ENCODE data around the gene RHAG.
"Not testable (repeated sequence)": the region's sequence is repeated elsewhere in the genome, so short reads cannot be mapped to it uniquely, and the experiment has no call there.

The RHAG gene

DNA sequence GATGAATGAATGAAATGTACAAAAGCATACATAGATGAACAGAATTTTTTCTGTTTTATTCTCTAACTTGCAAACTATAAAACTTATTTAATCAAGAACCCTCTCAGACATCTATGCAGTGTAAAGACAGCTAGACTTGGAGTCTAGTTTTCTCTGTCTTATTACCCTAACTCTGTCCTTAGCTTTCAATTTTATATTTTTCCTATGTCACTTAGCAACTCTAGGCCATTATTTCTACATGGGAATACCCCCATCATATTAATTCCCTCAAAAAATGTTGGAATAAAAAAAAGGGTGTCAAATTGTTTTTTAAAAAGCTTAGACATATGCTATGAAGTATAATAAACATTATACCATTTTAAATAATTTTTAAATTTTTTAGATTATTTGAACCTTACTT lies 1.2 kb downstream of the RHAG start:
- FAIRE-seq = peak; percentile 74

DNA sequence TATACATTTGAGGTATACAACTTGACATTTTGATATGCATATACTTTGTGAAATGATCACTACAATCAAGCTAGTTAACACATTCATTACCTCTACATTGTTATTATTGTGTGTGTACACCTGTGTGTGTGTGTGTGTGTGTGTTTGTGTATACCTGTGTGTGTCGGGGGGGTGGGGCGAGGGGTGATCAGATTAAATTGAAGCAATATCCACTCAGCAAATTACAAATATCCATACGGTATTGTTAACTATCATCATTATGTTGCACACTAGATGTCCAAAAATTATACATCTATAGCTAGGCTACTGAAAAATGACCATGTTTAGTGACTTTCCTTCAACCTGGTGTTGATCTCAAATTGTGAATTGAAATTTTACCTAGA lies 1.8 kb downstream of the RHAG start:
- FAIRE-seq = no peak

DNA sequence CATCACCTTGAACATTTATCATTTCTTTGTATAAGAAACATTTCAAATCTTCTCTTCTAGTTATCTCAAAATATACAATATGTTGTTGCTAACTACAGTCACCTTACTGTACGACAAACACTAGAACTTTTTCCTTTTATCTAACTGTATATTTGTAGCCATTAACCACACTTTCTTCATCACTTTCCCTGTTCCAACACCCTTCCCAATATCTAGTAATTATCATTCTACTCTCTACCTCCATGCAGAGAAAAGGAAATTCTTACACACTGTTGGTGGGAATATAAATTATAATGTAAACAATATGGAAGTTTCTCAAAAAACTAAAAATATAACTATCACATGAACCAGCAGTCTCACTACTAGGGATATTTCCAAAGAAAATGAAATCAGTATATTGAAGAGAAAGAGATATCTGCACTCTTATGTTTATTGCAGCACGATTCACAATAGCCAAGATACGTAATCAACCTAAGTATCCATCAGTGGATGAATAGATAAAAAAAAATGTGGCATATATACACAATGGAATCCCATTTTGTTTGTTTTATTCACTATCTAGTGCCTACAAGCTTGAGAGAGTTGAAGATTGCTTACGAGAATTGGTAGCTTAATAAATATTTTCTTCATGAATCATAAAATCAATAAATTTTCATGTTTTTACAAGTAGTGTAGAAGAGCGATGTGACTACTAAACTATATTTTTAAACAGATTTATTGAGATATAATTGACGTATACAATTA lies 2.4 kb downstream of the RHAG start:
- peak; percentile 53 for FAIRE-seq

GRCh38 chr6:49633541-49633940 lies 3.1 kb downstream of the RHAG start:
- FAIRE-seq = no peak

- FAIRE-seq = no peak
These were observed 3.9 kb downstream of the RHAG start for GRCh38 chr6:49632727-49633126.

GRCh38 chr6:49629485-49630088 lies 7.1 kb downstream of the RHAG start:
- not testable (repeated sequence) for FAIRE-seq

- FAIRE-seq = no peak
These were observed 9.8 kb downstream of the RHAG start for GRCh38 chr6:49626811-49627210.

DNA sequence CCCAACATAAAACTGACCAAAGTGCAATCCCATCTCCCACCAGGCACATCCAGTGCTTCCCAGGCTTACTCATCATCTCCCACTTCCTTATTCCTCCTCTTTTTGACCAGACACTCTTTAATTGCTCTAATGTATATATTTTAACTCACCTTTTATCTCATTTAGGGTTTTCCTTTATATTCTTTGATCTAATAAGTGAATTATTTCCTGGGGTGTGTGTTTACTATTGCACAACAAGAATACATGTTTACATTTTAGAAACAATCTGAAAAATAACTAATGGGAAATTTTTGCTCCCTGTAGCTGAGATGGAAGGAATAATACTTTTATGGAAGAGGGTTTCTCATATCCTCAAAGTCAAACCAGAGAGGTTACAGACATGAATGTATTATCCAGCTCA lies 18.4 kb downstream of the RHAG start:
- no peak for FAIRE-seq

DNA sequence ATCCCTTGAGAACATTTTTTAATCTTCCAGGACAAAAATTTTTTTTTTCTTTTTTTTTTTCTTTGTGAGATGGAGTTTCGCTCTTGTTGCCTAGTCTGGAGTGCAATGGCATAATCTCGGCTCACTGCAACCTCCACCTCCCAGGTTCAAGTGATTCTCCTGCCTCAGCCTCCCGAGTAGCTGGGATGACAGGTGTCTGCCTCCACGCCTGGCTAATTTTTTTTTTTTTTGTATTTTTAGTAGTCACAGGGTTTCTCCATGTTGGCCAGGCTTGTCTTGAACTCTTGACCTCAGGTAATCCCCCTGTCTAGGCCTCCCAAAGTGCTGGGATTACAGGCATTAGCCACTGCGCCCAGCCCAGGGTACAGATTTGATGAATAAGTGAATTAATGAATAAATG lies 22.5 kb downstream of the RHAG start:
- FAIRE-seq = not testable (repeated sequence)

- no peak for FAIRE-seq
These were observed 27.4 kb downstream of the RHAG start for GRCh38 chr6:49609285-49609684.

GRCh38 chr6:49608275-49608674 lies 28.4 kb downstream of the RHAG start:
- not testable (repeated sequence) for FAIRE-seq

- FAIRE-seq = no peak
These were observed 29.2 kb downstream of the RHAG start for GRCh38 chr6:49607391-49607982.

DNA sequence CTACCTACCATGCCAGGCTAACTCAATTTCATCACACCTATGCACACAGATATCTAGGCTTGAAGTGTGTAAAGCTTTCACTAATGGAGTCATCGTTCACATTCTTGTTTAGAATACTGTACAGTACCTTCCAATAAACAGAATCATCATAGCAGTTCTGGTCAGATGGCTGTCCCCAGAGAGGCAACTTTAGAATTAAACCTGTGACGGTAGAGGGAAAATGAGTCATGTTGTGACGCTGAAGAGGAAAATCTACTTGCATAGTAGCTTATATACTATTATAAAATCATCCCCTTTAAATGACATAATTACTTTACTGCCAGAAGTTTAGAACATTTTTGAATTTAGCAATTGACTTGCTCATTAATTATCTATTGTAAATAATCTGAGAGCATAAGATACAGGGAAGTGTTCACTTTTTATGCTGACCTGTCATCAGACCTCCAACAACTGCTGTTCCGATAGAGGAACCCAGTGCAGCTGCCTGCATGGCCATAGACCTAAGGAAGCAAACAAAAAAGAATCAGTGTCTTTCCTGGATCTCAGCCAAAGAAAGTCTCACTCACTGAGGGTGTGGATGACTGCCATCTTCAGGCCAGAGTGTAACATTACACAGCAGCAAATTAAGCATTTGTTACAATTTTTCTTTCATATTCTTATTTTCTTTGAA lies 29.8 kb downstream of the RHAG start:
- FAIRE-seq = peak; percentile 99

DNA sequence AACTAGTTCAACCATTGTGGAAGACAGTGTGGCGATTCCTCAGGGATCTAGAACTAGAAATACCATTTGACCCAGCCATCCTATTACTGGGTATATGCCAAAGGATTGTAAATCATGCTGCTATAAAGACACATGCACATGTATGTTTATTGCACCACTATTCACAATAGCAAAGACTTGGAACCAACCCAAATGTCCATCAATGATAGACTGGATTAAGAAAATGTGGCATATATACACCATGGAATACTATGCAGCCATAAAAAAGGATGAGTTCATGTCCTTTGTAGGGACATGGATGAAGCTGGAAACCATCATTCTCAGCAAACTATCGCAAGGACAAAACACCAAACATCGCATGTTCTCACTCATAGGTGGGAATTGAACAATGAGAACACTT lies 32.6 kb downstream of the RHAG start:
- not testable (repeated sequence) for FAIRE-seq

- not testable (repeated sequence) for FAIRE-seq
These were observed 49.4 kb downstream of the RHAG start for GRCh38 chr6:49587262-49587661.

GRCh38 chr6:49582529-49582928 lies 54.1 kb downstream of the RHAG start:
- FAIRE-seq = no peak

DNA sequence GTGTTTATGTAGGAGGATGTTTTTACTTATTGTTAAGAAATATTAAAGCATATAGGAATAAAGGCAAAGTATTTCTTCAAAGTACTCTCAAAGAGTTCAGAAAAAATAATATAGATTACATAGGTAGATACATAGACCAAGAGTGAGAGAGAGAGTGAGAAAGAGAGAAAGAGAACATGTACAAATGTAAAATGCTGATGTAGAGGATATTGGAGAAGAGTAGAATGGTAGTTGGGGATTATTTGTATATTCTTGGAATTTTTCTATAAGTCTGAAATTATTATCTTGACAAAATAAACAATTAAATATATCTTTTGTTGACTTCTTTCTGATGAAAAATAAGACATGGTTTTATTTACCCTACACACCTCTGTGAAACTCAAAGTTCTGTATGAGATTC lies 57.0 kb downstream of the RHAG start:
- no peak for FAIRE-seq

DNA sequence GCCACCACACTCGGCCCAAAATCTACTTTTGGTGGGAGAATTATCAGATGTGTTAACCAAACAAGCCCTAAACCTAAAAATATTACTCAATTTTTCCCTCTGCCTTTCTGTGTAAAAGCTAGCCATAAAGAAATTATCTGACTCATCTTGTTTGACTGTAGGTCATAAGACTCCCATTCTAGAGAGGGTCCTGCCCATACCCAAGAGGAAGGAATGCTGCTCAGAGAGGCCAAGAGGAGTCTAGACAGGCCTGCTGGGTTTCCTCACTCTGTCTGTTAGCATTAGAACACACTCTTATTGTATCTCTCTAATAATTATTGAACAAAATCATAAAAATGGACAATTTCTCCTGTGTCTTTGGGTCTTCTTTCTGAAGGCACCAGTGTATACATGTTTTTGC lies 60.0 kb downstream of the RHAG start:
- FAIRE-seq = no peak

GRCh38 chr6:49570474-49571079 lies 66.1 kb downstream of the RHAG start:
- peak; percentile 100 for FAIRE-seq

DNA sequence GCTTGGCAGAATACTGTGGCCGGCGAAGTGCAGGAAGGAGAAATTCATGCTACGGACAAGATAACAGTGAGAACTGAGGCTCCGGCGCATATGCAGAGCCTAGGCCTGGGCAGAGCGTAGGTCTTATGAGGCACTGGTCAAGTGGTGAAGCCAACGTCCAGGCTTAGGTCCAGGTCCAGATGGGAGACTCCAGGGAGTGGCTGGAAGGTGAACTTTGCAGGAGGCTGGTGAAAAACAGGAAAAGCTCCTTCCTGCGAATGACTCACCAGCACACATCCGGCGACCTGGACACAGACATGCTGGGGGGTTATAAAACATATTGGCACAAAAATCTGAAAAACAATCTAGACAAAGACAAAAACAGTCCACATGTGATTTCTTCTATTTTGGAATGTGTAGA lies 70.8 kb downstream of the RHAG start:
- peak; percentile 97 for FAIRE-seq

GRCh38 chr6:49565261-49565660 lies 71.4 kb downstream of the RHAG start:
- no peak for FAIRE-seq

DNA sequence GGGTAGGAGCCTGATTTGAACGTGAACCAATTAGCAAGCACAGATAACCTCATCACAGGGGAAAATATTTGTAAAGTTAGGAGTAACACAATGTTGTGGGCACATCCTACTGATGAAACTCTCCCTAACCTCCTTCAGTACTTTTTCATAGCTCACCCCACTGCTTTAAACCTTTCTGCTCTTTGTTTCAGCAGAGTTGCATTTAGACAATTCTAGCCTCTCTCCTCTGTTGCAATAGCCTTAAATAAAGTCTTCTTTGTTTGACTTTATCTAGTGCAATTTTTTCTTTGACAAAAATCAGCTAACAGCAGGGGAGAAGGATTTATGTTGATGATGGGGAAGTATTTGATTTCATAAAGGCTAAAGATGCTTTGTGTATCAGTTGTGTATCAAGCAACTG lies 72.1 kb downstream of the RHAG start:
- FAIRE-seq = peak; percentile 95
